ENCODE measurements around the gene PRM3.

The PRM3 gene

DNA sequence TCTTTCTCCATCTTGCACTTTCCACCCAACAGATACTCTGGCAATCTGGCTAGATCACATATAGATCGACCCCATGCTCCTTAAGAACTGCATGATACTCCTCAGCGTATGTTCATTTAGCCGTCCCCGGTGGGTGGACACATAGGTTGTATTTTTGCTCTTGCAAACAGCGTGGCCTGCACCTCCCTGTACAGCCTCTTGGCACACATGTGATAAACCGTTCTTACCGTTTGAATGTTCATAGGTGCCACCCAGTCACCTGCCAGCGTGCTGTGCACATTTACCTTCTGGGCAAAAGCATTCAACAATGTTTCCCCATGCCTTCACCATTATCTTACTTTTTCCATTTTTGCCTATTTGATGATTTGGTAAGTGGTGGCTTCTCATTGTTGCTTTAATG lies 10.5 kb downstream of the PRM3 start:
- peaks cover 10% of the 10 kb centered on the region for H3K27me3 Mint-ChIP-seq (ENCODE audit: low read depth)
- no peak overlapping the region for H3K4me3 Mint-ChIP-seq
- H3K4me1 Mint-ChIP-seq: peaks cover 7% of the 10 kb centered on the region
- H3K27ac Mint-ChIP-seq: peak overlapping the region in 1 of 3 experiments; percentile 35
- TF ChIP-seq, protein P1, sequence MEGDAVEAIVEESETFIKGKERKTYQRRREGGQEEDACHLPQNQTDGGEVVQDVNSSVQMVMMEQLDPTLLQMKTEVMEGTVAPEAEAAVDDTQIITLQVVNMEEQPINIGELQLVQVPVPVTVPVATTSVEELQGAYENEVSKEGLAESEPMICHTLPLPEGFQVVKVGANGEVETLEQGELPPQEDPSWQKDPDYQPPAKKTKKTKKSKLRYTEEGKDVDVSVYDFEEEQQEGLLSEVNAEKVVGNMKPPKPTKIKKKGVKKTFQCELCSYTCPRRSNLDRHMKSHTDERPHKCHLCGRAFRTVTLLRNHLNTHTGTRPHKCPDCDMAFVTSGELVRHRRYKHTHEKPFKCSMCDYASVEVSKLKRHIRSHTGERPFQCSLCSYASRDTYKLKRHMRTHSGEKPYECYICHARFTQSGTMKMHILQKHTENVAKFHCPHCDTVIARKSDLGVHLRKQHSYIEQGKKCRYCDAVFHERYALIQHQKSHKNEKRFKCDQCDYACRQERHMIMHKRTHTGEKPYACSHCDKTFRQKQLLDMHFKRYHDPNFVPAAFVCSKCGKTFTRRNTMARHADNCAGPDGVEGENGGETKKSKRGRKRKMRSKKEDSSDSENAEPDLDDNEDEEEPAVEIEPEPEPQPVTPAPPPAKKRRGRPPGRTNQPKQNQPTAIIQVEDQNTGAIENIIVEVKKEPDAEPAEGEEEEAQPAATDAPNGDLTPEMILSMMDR (IDR thresholded peaks at IDR 0.05; ENCODE audit: unreplicated experiment in 3 of 3): no peak
- no peaks in the 10 kb centered on the region for H3K9me3 Mint-ChIP-seq
- H3K36me3 Mint-ChIP-seq (ENCODE audit: low read depth): no peaks in the 10 kb centered on the region

DNA sequence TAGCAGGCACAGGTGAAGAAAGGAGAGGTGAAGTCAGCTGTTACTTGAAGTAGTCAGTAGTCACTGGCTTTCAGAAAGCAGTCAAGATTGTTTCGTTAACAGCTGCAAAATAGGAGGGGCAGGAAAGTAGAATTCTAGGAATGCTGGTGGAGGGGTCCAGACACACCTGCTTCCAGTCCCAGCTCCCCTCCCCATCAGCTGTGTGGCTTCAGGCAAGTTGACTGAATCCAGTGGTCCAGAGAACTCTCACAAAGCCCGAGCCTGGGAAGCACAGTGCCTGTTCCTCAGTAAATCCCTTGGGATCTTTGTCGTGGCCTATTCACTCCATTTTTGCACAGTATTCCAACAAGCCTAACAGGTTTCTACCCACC lies 12.8 kb downstream of the PRM3 start:
- Mint-ChIP-seq H3K4me3 (no peak overlapping the region), H3K36me3 (ENCODE audit: low read depth) (no peaks in the 10 kb centered on the region), H3K27ac (peak overlapping the region in 1 of 3 experiments; percentile 23), H3K9me3 (no peaks in the 10 kb centered on the region), H3K4me1 (peaks cover 14% of the 10 kb centered on the region), H3K27me3 (ENCODE audit: low read depth) (peaks cover 18% of the 10 kb centered on the region)
- TF ChIP-seq, protein P1 (IDR thresholded peaks at IDR 0.05; ENCODE audit: unreplicated experiment in 3 of 3): no peak

DNA sequence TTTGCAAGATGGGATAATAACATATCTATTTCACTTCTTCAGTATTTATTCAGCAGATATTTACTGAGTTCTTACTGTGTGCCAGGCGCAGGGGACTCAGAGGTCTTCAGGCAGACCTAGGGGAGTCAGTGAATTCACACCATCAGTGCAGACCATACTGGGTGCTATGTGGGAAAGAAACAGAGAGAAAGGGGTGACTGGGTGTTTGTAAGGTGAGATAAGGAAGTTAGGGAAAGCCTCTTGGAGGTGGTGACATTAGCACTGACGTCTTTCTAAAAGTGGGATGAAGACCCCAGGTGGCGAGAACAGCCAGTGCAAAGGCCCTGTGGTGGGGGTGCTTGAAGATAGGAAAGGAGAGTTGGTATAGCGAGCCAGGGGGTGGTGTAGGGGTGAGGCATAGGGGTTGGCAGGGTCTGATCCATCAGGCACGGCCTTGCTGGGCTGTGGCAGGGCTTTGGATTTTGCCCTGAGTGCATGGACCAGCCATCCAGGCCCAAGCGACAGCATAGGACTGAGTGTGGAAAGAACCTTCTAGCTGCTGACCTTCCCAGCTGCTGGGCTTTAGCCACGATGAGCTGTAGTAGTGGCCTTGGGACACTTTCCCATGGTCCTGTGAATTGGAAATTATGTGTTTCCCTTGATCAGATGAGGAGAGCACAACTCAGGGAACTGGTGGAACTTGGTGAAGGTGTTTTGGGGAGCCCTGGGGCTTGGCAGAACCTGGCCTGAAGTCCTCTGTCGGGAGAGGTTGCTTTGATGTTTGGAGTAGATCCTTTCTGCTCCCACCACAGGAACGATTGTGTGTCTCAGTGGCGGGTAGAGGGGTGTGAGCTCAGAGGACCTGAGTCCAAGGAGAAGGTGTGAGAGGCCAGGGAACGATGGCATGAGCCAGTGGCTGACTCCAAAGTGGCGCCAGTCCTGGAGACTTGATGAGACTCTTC lies 13.5 kb downstream of the PRM3 start:
- H3K36me3 Mint-ChIP-seq (ENCODE audit: low read depth): no peaks in the 10 kb centered on the region
- H3K27me3 Mint-ChIP-seq (ENCODE audit: low read depth): peaks cover 18% of the 10 kb centered on the region
- H3K9me3 Mint-ChIP-seq: no peaks in the 10 kb centered on the region
- H3K4me3 Mint-ChIP-seq: no peak overlapping the region
- H3K27ac Mint-ChIP-seq: peak overlapping the region; percentile 18 to 33 (median 23)
- H3K4me1 Mint-ChIP-seq: peaks cover 14% of the 10 kb centered on the region
- TF ChIP-seq, protein P1 (IDR thresholded peaks at IDR 0.05; ENCODE audit: unreplicated experiment in 3 of 3): no peak

DNA sequence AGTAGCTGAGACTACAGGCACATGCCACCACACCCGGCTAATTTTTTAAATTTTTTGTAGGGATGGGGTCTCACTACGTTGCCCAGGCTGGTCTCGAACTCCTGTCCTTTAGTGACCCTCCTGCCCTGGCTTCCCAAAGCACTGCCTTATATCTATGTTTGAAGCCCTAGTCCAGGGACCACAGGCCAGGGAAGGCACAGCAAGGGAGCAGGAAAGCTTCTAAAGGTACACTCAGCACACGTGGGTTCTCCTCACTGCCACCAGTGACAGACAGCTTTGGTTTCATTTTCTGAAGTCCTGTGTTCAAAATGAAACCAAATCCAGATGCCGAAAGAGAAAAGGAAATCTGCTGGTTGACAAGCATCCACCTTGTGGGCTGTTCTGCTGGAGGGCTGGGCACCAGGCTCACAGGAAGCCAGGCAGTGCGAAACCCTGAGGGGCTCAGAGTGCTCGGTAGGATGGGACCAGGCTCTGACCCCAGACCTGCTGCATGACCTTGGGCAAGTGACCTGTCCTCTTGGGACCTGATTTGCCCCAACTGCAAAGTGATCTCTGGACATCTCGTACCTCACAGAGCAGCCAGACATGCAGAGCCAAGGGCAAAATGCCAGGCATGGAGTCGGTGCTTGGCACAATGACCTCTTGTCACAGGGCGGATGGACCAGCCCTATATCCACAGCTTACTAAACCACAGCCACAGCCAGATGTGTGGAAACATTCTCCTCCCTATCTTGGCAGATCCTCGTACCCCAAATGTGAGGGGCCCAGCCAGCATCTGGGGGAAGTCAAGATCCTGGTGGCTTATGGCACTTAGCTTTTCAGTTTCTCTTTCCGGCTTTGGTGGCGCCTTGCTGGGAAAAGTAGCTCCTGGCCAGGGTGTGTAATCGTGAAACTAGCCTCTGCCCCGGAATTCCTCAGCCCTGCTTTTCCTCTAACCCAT lies 14.6 kb downstream of the PRM3 start:
- Mint-ChIP-seq H3K27ac (peak overlapping the region in 1 of 3 experiments; percentile 18), H3K27me3 (ENCODE audit: low read depth) (peaks cover 15% of the 10 kb centered on the region), H3K4me3 (peak overlapping the region in 2 of 3 experiments; percentile 22 to 38), H3K9me3 (no peaks in the 10 kb centered on the region), H3K36me3 (ENCODE audit: low read depth) (no peaks in the 10 kb centered on the region), H3K4me1 (peaks cover 15% of the 10 kb centered on the region)
- TF ChIP-seq, protein P1 (IDR thresholded peaks at IDR 0.05; ENCODE audit: unreplicated experiment in 3 of 3): no peak

DNA sequence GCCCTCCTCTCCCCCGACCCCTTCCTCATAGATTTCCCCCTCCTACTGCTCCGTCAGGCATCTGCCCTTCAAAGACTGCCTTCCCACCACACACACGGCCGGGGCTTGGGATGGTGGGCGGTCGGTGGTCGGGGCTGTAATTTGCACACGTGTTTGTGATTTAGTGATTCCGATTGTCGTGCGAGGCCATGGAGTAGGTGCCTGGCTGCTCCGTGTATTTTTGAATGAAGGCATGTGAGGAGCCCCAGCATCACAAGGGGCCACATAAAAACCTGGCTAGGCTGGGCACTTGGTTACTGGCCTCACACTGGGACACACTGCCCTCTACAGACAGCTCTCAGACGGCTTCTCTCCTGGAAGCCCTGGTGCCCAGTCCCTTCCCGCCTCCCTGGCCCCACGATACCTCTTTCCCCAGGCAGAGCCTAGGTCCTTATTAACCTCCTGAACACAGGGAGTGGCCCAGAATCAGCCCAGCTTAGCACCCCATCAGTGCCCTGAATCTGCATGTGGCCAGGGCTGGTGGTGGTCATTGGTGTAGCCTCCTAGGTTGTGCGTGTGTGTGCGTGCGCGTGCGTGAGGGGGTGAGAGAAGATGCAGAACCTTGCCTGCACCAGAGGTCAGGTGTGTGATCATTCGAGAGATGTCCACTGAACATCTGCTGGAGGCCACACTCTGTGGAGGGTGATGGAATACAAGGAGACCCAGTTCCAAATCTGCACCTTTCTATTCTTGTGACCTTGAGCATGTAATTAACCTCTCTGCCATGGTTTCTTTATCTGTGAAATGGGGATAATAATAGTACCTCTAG lies 16.1 kb downstream of the PRM3 start:
- Mint-ChIP-seq H3K36me3 (ENCODE audit: low read depth) (peaks cover 5% of the 10 kb centered on the region), H3K27me3 (ENCODE audit: low read depth) (peaks cover 15% of the 10 kb centered on the region), H3K27ac (peak overlapping the region; percentile 92 to 98 (median 98)), H3K4me3 (peak overlapping the region; percentile 90 to 99 (median 92)), H3K4me1 (peaks cover 28% of the 10 kb centered on the region), H3K9me3 (no peaks in the 10 kb centered on the region)
- TF ChIP-seq, protein P1 (IDR thresholded peaks at IDR 0.05; ENCODE audit: unreplicated experiment in 3 of 3): peak; percentile 60 to 70 (median 67)
